H1 (cell line): ENCODE measurements around the gene CAGE1. TPM values are rescaled to one million over a fixed set of nuclear protein-coding genes. Genes with fewer than 3 reads are reported as not detected.

Experiments used
- HDAC6 ChIP-seq: IDR thresholded peaks from one replicate; pipeline ENCODE4 v1.7.1; 2012; ENCODE audit warnings: low read depth, mild to moderate bottlenecking, inconsistent platforms, low read length, moderate library complexity
- MAFK ChIP-seq: IDR thresholded peaks from 2 replicates; pipeline ENCODE4 v1.6.1; 2012; ENCODE audit warnings: low read depth, mild to moderate bottlenecking, improper control_type of control experiment, low read length
- polyA plus RNA-seq, 7 experiments: library from polyadenylated mRNA; depleted of rRNA in 3 of 7; stranded (reverse) in 5 of 7; unstranded in 2 of 7; fragments of >200 nt in 5 of 7; fragments of 200-250 nt in 2 of 7; gene quantifications; 1 replicate in 5 of 7; 2 replicates in 1 of 7; 4 replicates in 1 of 7; pipeline versions ENCODE4 v1.2.1 to v1.2.3, GENCODE V29; 2011 to 2013; ENCODE audit warnings: missing spikeins in 2 of 7, mixed read lengths in 2 of 7
- total RNA-seq: library from RNA; stranded (reverse); fragmentation: NEBNext Ultra II Directional; extraction: Animal tissue kit (Norgen Biotek cat#: 25700); gene quantifications from 2 replicates; pipeline ENCODE4 v1.2.1, GENCODE V29; 2021

CAGE1 gene
- total and polyA plus RNA-seq, 2 of the 8 experiments (the other 6 are each of a cell fraction or from before 2014, with no cell fraction given): 0.09 TPM; not detected in 1

DNA sequence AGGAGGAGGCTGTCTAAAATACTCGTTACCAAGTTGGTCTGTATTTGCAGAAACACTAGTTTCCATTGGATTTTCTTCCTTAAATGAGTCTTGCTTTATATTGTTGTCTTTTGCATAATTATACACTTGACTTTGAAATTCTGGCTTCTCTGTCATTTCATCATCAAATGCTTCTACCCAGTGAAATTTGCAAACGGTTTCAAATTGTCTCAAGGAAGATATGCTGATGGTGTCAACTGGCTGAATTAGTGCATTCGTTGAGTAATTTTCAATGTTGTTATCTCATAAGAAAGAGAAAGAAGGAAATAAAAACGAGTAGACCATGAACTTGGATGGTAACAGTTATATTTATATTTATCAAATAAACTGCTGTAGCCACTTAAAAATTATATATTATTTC lies 10.8 kb downstream of the CAGE1 start (continued):
- TF ChIP-seq HDAC6 (no peak), MAFK (no peak)
